22Rv1 (cell line): Measurements from ENCODE around the gene HSDL2.

Experiments used
- ZFX ChIP-seq: fragments of 450-650 bp; IDR thresholded peaks from 2 replicates; pipeline ENCODE4 v1.6.1; 2017; ENCODE audit warnings: antibody characterized with exemption, borderline replicate concordance
- TF ChIP-seq, protein P1 (sequence below): fragments of 450-650 bp; IDR thresholded peaks from 2 replicates; pipeline ENCODE4 v1.5.1; 2017; ENCODE audit warnings: mild to moderate bottlenecking

- TF ChIP-seq, protein P1, sequence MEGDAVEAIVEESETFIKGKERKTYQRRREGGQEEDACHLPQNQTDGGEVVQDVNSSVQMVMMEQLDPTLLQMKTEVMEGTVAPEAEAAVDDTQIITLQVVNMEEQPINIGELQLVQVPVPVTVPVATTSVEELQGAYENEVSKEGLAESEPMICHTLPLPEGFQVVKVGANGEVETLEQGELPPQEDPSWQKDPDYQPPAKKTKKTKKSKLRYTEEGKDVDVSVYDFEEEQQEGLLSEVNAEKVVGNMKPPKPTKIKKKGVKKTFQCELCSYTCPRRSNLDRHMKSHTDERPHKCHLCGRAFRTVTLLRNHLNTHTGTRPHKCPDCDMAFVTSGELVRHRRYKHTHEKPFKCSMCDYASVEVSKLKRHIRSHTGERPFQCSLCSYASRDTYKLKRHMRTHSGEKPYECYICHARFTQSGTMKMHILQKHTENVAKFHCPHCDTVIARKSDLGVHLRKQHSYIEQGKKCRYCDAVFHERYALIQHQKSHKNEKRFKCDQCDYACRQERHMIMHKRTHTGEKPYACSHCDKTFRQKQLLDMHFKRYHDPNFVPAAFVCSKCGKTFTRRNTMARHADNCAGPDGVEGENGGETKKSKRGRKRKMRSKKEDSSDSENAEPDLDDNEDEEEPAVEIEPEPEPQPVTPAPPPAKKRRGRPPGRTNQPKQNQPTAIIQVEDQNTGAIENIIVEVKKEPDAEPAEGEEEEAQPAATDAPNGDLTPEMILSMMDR: no peak
- TF ChIP-seq ZFX: no peak
Observed at GRCh38 chr9:112447283-112447761, 67.4 kb downstream of the HSDL2 start.
